OCI-LY1 (cell line): ENCODE data around the gene SH3D21.

Experiments used
- CTCF ChIP-seq: fragments of 200-600 bp; sonication (generic), shearing (Covaris generic); IDR thresholded peaks from 2 replicates; pipeline ENCODE4 v1.5.1; 2017; ENCODE audit warnings: mild to moderate bottlenecking, antibody characterized with exemption, low read length, moderate library complexity, mixed read lengths
- EZH2 ChIP-seq: fragments of 200-600 bp; sonication (generic), shearing (Covaris generic); IDR thresholded peaks from 2 replicates; pipeline ENCODE4 v1.8.0; 2017; ENCODE audit warnings: borderline replicate concordance, mixed run types, mild to moderate bottlenecking, antibody characterized with exemption, low read length, moderate library complexity, mixed read lengths

DNA sequence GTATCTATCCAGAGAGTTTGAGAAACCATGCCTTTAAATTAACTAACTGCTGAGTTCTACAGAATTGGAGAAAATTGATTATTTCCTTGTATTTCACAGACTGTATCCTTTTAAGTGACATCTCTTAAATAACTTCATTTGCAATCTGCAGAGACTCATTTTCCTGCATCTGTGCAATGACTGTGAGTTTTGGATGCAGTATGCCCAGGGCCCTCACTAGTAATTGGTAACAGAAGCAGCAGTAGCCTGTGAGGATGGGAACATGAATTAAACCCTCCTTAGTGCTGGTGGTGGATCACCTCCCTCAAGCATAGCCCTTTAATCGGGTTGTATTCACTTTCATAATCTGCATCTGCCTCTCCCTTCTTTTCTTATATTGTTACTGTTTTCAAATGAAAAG lies 21.7 kb upstream of the SH3D21 start:
- TF ChIP-seq CTCF (no peak), EZH2 (no peak)
